Stimulated activated CD4-positive, alpha-beta T cell treated with anti-CD3 and anti-CD28 coated beads, Interleukin-1b, Interleukin-23, amount 100 ng/mL, for 24 hours (primary cell): ENCODE results near the gene FRZB.
"Not testable (repeated sequence)": the region's sequence is repeated elsewhere in the genome, so short reads cannot be mapped to it uniquely, and the experiment has no call there.

Experiments
- DNase-seq, 4 experiments: peaks; one replicate each; pipeline ENCODE4 v3.0.0-alpha.2; 2020; ENCODE audit warnings: low read depth in 4 of 4, low spot score in 1 of 4

FRZB gene, protein sequence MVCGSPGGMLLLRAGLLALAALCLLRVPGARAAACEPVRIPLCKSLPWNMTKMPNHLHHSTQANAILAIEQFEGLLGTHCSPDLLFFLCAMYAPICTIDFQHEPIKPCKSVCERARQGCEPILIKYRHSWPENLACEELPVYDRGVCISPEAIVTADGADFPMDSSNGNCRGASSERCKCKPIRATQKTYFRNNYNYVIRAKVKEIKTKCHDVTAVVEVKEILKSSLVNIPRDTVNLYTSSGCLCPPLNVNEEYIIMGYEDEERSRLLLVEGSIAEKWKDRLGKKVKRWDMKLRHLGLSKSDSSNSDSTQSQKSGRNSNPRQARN

DNA sequence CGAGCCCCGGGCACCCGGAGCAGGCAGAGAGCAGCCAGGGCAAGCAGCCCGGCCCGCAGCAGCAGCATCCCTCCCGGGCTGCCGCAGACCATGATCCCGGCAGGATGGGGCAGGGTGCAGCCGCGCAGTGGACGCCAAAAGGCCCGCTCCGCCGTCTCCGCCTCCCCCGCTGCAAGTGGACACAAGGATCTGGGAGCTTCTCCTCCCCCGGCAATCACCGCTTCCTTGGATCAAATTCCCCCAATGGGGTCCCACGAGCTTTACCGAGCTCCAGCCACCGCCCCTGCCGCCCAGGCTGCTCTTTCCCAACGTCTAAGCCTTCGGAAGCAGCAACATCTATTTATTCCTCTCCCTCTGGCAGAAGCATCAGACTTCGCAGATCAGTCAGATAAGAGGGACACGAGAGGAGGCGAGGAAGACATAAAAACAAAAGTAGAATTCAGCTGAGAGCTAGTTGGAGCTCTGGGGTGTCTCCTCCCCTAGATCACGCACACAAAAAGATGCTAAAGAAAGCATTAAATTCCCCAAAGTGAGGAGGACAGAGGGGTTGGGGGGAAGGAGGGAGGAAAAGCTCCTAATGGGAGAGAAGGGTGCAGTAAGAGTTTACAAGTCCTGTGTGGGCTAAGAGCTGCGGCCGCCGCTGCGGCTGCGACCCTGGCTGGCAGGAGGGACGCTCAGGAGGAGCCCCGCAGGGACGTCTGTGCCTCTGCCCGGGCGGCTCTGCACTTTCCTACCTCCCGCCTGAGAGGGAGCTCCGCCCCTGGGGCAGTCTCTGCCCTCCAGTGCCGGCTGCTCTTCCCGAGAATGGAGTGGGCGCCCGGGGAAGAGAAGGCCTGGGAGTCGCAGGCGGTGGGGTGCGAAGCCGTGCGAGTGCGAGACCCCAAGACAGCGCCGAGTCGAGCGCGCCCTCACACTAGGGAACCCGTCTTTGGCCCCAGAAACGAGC, at the start of gene FRZB:
Gene FRZB (minus strand): TSS at position 177 of the 946 bp plus-strand sequence. CDS start 85 bp downstream, at position 92.
- DNase-seq: no peak

DNA sequence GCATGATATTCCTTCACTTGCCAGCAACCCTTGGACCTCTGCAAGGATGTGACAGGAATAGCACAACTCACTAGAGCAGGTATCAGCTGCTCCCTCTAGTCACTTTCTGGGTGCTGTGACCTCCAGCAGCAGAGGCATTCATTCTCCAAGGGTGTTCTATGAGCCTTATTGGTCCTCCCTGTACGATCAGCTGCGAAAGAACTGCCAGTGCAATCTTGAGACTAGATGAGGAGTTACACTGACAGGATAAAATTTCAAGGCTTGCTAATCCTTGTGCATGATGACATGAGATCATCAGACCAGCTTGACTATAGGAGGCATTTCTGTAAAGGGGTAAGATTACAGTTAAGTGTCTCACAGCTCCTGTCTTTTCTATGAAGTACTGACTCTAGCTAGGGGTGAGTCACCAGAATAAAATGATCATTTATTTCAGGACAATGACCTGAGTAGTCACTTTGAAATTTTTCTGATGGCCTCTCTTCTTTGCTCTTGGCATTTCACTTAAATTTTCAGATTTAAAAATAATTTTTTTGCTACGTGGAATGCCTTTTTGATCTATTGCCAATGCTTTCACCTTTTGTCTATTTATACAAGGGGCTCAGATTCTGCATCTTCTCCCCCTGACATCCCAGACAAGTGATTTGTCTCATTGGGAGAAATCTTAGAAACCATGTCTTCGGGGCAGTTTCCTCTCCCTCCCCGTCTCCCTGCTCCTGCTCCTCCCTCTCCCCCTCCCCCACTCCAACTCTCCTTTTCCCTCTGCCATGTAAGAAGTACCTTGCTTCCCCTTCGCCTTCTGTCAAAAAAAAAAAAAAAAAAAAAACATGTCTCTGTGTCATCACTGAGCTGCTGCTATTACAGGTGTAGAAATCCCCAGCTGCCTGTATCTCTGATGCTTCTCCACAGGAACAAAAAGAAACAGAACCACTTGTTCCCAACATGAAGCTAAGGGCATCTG, 49.2 kb upstream of the FRZB start:
- DNase-seq: no peak

DNA sequence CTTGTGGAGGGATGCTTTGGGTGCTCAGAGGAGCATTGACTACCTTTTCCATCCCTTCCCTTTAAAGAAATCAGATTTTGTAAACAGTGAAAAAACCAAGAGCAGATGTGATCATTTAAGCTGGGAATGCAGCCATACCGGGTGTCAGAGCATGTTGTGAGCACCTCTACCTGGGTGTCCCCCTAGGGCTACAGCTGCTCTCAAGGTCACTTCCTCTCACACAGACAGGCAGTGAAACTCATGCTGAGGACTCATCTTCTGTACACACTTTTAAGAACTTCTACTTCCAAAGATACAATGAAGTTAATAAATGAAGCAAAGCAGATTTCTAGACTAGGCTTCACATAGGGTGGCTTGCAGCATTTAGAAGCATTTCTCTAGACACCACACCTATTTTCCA, 48.4 kb upstream of the FRZB start:
- DNase-seq: no peak

DNA sequence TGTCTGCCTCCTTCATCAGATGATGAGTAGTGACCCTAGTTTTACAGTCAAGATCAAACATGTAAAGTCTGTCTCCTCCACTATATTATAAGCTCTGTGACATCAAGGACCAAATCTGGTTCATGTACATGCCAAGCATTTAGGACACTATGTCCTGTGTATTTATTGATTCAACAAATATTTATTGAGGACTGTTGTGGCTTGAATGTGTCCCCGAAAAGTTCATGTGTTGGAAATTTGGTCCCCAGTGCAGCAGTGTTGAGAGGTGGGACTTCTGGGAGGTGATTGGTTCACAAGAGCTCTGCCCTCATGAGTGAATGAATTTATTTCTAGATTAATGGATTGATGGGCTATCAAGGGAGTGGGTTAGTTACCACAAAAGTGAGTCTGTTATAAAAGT, 46.6 kb upstream of the FRZB start:
- no peak for DNase-seq

DNA sequence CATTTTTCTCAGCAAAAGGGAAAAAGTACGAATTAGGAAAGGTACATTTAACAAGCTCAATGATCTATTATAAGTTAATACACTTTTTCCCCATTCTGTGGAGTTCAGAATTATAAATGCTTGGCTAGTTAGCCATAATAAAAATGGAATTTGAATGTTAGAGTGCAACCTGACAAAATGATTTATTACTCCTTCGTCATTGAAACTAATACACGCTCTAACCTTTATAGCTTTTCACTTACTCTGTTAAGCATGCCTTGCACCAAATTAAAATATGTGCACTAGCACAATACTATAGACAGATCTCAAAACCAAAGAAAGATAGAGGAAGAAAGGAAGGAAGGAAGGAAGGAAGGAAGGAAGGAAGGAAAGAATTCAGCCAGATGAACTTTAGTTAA, 46.1 kb upstream of the FRZB start:
- DNase-seq: no peak

DNA sequence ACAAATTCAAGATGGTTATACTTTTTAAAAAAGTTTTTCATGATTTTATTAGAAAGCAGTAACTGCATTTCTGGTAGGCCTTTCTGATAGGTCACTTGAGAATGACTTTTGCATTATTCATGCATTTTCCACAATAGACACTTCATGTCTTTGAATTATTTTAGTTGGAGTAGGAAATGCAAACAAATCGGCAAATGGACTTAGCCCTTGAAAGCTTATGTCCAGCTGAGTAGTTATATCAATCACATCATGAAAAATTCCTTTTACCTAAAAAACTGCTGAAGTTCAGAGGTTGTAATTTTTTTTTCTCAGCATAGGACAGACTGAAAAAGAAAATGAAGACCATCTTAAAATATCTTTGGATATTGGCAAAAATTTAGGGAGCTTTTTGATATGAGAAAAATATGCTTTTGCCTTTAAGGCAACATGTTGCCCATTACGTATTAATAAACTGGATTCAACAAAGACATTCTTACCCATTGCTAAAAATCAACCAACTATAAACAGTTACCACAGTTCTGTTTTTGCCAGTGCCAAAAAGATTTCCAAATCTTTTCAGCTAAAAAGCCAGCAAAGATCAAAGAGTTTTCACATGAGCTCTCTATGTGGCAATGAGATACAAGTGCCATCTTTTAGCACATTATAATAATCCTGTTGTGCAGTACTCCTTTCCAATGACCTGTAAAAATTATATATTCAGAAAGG, 45.5 kb upstream of the FRZB start:
- DNase-seq: no peak

DNA sequence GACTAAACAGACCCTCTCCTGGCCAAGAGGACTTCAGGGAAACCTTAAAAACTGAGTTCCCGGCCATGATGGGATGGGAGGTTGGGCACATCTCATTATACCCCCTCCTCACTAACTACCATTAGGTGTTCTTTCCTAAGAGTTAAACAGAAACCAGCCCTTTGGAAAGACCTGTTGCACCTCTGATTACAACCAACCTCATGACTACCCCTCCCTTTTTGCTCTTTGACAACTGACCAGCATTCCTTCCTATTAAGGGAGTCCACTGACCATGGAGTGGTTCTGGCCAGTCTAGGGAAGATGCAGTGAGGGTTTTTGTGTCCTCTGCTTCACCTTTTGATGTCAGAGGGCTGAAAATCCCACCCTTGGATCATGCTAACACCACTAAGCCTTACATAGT, 44.5 kb upstream of the FRZB start:
- no peak for DNase-seq

DNA sequence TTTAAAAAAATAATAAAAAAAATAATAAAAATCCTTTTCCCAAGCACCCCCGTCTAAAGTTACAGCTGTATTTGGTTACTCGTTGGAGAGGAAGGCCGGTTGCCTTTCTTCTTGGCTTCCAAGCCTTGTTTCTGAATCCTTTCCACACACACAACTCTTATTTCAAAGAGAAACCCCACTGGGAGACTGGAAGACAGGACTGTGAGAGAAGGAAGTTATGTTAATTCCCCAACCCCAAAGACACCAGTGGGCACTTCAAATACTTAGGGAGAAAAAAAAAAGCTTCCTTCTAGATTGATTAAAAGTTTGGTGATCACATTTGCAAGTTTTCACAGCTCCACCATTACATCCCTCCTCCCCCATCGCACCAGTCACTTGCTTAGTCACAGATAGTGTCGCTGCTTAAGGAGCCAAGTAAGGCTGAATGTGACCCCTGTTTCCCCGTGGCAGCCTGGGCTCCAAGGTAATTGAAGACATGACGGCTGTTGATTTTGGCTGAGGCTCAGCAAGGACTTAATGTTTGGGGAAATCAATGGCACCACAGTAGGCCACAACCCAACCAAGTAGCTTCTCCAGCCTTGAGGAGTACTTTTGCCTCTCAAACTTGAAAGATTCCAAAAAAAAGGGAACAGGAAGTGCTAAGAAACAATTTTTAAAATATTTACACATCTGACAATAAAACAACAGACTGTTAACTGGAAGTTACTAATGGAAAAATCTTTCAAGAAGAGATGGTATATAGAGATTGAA, 40.8 kb upstream of the FRZB start:
- DNase-seq: no peak

DNA sequence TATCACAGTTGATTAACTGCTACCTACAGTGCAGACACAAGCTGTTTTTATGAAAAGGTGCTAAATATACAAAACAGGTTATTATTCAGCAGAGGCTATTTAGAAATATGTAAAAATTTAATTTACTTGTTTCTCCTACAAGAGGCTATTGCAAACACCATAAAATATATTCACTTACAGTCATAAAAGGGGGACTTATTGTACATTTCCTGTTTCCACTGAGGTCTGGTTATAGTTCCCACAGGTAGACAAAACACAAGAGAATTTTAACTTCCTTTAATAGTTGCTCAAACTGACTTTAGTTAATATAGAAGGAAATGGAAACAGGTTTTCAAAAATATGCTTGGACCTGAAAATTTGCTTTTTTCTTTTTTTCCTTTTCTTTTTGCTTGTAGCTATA, 40.0 kb upstream of the FRZB start:
- no peak for DNase-seq

DNA sequence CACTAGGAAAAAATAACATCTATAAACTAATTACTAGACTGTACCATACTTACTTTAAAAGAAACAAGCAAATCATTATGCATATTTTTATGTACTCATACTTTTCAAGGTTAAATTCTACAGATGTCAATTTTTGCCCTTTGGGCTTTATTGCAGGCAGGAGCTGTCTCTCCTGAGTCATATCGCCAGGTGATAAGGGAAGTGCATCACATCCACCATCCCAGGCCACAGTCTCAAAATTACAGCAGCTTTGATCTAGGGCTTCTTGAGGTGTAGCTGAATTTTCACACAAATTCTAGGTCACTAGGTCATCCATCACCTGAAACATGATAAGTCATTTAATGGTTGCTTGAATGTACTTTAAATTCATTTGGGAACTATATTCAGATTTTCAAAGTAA, 38.4 kb upstream of the FRZB start:
- DNase-seq: no peak

DNA sequence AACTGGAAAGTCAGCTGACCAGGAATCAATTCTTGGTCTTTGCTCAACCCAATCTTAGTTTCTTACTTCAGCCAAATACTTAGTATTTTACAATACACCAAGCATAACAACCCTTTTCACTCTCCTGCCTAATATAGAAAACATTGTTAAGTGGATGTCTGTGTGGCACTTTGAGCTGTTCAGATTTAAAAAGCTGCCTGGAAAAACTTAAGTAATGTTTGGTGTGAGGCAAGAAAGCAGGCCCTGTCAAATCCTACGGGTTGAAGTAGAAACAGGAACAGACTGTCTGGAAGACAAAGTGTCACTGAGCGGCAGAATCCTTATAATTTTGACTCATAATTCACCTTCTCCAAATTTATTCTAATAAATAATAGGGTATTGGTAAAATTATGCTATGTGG, 37.1 kb upstream of the FRZB start:
- DNase-seq: no peak

DNA sequence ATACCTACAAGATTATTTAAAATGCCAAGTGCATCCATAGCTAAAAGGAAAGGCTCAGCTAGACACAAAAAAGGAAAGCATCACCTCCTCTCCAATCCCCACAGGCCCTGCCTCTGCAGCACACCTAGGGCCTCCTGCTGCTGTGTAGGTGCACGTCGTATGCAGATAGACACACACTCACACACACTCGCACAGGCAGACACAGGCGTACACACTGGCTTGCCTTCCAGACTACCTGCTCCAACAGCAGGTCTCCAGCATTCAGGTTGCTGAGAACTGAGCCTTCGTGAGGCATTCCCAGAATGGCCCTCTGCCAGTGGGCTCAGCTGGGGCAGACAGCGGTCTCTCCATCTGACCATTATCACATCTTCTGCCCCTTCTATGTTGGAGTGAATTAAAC, 35.3 kb upstream of the FRZB start:
- DNase-seq: no peak

DNA sequence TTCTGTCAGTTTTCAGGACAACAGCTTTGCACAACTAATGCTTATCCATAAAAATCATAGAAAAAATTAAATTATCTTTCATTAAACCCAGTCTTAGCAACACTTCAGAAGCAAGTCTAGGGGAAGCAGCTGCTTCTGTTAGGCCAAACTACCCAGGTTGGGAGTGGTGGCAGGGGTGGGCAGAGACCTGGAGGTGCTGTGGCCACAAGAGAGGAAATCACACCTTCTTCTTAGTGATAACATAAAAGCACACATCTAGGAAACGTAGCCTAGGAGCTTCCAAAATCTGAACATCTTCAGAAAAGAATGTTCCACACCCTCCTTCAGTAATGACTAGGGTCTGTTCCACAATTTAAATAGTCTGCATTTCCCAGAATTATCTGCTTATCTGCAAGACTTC, 32.3 kb upstream of the FRZB start:
- DNase-seq: no peak

DNA sequence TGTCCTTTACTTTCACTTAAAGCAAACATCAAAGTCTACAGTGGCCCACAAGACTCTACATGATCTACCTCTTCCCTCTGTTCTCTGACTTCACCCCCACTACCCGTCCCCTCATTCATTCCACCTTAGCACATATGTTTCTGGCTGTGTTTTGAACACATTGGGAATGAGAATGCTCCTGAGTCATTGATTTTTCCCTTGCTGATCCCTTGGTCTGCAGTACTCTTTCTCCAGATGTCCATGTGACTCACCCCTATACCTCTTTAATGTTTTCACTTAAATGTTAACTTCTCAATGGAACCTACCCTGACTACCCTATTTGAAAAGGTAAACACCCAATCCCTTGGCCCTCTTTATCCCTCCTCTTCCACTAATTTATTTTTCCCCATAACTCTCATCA, 30.7 kb upstream of the FRZB start:
- no peak for DNase-seq

DNA sequence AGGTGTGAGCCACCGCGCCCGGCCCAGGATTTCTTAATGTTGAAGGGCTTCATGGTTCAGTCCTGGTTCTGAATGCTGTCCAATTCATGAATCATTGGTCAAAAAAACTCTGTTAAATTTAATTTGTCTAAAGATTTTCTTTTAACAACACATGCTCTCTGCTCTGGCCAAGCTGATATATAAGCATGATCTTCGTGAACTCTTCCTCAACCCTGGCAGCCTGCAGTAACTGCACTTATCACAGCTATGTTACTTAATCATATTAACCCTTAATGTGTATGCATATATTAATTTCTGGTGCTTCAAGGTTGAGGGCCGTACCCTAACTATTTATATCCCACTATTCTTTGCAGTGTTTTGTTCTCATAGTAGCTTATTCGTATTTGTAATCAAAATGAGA, 29.4 kb upstream of the FRZB start:
- DNase-seq: no peak

DNA sequence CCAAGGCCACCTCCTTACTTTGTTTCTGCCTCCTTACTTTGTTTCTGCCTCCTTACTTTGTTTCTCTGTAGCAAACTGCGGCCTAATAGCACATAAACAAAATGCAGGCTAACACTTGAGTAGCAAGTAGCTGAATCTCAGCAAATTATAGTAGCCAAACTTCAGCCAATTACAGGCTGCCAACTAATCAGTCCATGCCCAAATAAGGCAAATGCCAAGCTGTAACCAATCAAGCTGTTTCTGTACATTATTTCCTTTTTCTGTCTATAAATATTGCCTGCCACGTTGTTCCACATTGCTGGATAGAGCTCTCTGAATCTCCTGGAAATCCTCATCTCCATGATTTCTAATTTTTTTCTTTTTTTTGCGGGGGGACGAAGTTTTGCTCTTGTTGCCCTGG, 28.7 kb upstream of the FRZB start:
- DNase-seq: no peak

DNA sequence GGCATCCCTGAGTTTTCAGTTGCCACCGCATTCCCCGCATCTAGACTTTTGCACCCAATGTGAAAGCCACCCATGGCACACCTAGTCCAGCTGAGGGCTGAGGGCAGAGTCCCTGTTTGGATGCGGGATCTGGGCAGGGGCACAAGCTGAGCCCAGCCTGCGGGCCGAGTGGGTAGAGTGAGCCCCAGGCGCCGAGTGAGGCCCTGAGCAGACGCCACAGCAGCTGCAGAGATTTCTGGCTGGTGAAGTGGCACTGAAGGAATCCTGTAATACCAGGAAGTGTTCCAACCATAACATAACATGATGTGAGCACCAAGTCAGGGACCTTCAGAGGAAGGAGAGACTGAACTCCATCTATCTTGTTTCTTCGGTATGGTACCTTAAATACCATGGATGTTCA, 27.7 kb upstream of the FRZB start:
- no peak for DNase-seq

DNA sequence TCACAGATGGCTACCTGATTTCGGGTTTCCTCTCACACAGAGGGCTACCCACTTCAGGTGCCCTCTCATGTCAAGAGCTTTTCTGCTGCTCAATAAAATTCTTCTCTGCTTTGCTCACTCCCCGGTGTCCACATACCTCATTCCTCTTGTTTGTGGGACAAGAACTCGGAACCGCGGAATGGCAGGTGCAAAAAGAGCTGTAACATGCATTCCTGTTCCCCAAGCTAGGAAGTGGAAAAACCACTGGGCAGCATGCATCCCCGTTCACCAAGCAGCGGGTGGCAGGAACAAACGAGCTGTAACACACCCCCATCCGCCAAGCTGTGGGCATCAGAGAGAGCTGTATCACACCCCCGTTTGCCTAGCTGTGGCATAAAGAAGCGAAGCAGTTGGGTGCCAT, 27.2 kb upstream of the FRZB start:
- DNase-seq: no peak

DNA sequence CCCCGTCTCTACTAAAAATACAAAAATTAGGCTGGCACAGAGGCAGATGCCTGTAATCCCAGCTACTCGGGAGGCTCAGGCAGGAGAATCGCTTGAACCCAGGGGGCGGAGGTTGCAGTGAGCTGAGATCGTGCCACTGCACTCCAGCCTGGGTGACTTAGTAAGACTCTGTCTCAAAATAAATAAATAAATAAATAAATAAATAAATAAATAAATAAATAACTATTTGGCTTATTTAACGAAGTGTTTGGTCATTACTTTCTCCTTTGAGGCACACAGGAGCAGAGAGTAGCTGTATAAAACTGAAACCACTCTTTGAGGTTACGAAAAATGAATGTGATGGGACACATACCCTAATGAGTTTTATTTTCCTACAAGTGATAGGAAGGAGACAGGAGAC, 26.6 kb upstream of the FRZB start:
- DNase-seq: not testable (repeated sequence)

DNA sequence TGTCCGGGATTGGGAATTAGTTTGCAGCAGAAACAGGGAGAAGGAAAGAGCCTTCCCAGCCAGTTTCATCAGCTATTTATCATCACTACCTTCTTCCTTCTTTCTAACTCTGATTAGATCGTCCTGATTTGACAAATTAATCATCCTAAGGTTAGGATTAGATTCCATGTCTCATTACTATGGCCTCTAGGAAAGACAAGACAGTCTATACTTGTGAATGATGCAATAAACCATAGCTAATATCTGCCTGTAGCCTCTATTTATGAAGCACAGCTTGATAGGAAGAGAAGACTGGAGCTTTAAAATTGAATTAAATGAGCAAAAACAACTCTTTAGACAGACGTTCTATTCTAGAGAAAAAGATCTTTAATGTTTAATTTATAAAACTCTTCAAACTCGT, 25.2 kb upstream of the FRZB start:
- no peak for DNase-seq
